Skeletal muscle tissue (tissue), 4 donors: ENCODE data around the gene PPP1R9A. TPM values are rescaled to one million over a fixed set of nuclear protein-coding genes. Genes with fewer than 3 reads are reported as not detected.

Experiments used
- H3K27ac ChIP-seq: one replicate; pipeline ENCODE4 v1.7.0; 2013; ENCODE audit warnings: mild to moderate bottlenecking, low read depth, low read length, inconsistent platforms
- H3K27me3 ChIP-seq, 3 donors: one replicate each; pipeline ENCODE4 v1.7.0; 2013; ENCODE audit warnings: low read length in 3 of 3; ENCODE audit not compliant: control insufficient read depth in 3 of 3, insufficient read depth in 3 of 3
- H3K36me3 ChIP-seq, 3 donors: one replicate each; pipeline ENCODE4 v1.7.0; 2013; ENCODE audit warnings: low read length in 3 of 3; ENCODE audit not compliant: control insufficient read depth in 3 of 3, insufficient read depth in 3 of 3
- H3K4me1 ChIP-seq, 3 donors: one replicate each; pipeline ENCODE4 v1.7.0; 2013; ENCODE audit warnings: low read length in 3 of 3, mild to moderate bottlenecking in 3 of 3; ENCODE audit not compliant: control insufficient read depth in 3 of 3, insufficient read depth in 3 of 3
- H3K4me3 ChIP-seq, 3 donors: one replicate each; pipeline ENCODE4 v1.7.0; 2013; ENCODE audit warnings: low read length in 3 of 3
- H3K9ac ChIP-seq, 3 donors: one replicate each; pipeline ENCODE4 v1.7.0; 2013; ENCODE audit warnings: low read length in 3 of 3, mild to moderate bottlenecking in 3 of 3, moderate library complexity in 2 of 3, low read depth in 1 of 3
- H3K9me3 ChIP-seq, 3 donors: one replicate each; pipeline ENCODE4 v1.7.0; 2013; ENCODE audit warnings: low read length in 3 of 3; ENCODE audit not compliant: control insufficient read depth in 3 of 3
- total RNA-seq: library from RNA; depleted of rRNA; stranded (reverse); fragments of >200 nt; gene quantifications from one replicate; pipeline ENCODE4 v1.2.3, GENCODE V29; 2014
- donor health status: Osteomylitis.

PPP1R9A gene
- total RNA-seq, 1 donor from 2014 or later: 42.3 TPM

DNA sequence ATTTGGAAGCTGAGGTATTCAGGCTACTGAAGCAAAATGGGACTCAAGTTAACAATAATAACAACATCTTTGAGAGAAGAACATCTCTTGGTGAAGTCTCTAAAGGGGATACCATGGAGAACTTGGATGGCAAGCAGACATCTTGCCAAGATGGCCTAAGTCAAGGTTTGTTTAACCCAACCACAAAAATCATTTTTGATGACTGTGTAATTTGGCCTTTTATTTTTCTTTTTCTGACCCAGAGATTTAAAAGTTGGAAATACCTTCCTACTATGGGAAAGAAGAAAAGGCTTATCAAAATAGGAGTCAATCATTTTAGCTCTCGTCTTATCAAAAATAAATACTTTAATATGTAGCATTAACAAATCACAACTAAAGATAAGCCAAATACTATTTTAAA lies 344.6 kb downstream of the PPP1R9A start:
- H3K36me3 ChIP-seq: no peaks in the 10 kb centered on the region
- no peak overlapping the region for H3K4me3 ChIP-seq
- no peak overlapping the region for H3K27ac ChIP-seq
- no peaks in the 10 kb centered on the region for H3K4me1 ChIP-seq
- H3K9ac ChIP-seq: no peak overlapping the region
- no peaks in the 10 kb centered on the region for H3K27me3 ChIP-seq
- no peaks in the 10 kb centered on the region for H3K9me3 ChIP-seq

- Histone ChIP-seq H3K4me3 (no peak overlapping the region), H3K4me1 (no peaks in the 10 kb centered on the region), H3K27me3 (no peaks in the 10 kb centered on the region), H3K36me3 (no peaks in the 10 kb centered on the region), H3K9me3 (no peaks in the 10 kb centered on the region), H3K9ac (no peak overlapping the region), H3K27ac (no peak overlapping the region)
Measured at GRCh38 chr7:95253986-95254385, 346.6 kb downstream of the PPP1R9A start.

- Histone ChIP-seq H3K36me3 (no peaks in the 10 kb centered on the region), H3K9ac (no peak overlapping the region), H3K4me3 (no peak overlapping the region), H3K27me3 (no peaks in the 10 kb centered on the region), H3K9me3 (no peaks in the 10 kb centered on the region), H3K27ac (no peak overlapping the region), H3K4me1 (no peaks in the 10 kb centered on the region)
Measured at GRCh38 chr7:95255691-95256090, 348.3 kb downstream of the PPP1R9A start.

DNA sequence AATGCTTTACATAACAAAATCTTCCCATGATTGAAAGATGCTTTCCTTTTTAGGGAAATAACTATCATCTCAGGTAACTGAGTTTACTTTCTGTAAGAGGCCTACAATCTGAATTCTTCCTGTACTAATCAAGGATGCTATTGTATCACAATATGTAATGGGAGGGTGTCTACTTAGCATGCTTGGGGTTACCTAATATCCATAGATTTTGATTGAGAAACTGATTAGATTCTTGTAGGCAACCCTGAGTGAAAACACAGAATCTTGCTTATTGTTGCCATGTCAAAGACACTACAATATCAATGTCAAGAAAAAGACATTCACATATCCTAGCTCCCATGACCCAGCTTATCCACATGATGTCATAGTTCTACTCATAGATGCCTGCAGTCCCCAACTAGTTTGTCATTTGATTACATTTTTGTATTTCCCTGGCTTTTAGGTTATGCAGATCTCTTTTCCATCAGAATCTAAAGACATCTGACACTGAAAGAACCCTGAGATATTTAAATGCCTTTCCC lies 354.6 kb downstream of the PPP1R9A start:
- Histone ChIP-seq H3K27ac (no peak overlapping the region), H3K9ac (no peak overlapping the region), H3K4me3 (no peak overlapping the region), H3K9me3 (no peaks in the 10 kb centered on the region), H3K36me3 (no peaks in the 10 kb centered on the region), H3K27me3 (no peaks in the 10 kb centered on the region), H3K4me1 (no peaks in the 10 kb centered on the region)

DNA sequence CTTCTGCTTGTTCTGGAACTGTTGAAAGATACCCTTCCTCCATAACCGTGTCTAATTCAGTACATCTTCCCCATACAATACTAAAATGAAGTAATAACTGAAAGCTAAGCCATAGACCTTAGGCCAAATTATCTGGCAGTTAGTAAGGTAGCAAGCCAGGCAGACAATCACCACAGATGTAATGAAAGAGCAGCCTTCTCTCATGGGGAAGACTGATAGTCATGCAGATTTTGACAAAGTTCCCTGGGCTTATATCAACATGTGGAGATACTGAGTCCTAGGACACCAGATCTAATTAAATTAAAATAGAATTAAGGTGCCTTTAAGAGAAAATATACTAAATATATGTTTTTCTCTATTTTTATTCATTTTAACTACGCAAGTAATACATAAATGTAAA lies 355.5 kb downstream of the PPP1R9A start:
- Histone ChIP-seq H3K36me3 (no peaks in the 10 kb centered on the region), H3K27ac (no peak overlapping the region), H3K4me1 (no peaks in the 10 kb centered on the region), H3K9me3 (no peaks in the 10 kb centered on the region), H3K27me3 (no peaks in the 10 kb centered on the region), H3K9ac (no peak overlapping the region), H3K4me3 (no peak overlapping the region)

DNA sequence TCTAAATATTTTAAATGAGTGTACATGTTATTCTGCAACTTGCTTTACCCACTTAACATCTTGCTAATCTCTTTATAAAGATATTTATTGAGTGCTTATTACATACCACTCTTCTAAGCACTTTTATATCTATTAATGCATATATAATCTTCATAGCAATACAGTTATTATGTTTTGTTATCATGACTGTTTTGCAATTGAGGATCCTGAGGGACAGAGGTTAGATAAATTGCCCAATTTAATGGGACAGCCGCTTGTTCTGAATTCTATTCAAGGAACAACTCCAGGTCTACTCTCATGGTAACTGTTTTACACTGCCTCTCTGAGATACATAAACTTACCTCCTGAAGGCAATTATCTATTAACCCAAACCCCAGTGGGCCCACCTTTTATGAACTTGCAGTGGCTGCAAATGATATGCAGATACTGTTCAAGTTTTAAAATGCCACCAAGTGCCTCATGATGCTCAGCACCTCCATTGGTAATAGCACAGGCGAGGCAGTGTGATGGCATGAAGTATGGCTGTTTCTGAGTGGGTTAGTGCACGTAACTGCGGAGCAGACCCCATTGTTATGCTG lies 356.5 kb downstream of the PPP1R9A start:
- H3K27me3 ChIP-seq: no peaks in the 10 kb centered on the region
- no peak overlapping the region for H3K27ac ChIP-seq
- no peaks in the 10 kb centered on the region for H3K9me3 ChIP-seq
- no peaks in the 10 kb centered on the region for H3K4me1 ChIP-seq
- H3K4me3 ChIP-seq: no peak overlapping the region
- H3K36me3 ChIP-seq: no peaks in the 10 kb centered on the region
- no peak overlapping the region for H3K9ac ChIP-seq

- Histone ChIP-seq H3K9me3 (no peaks in the 10 kb centered on the region), H3K27me3 (no peaks in the 10 kb centered on the region), H3K27ac (no peak overlapping the region), H3K9ac (no peak overlapping the region), H3K36me3 (no peaks in the 10 kb centered on the region), H3K4me3 (no peak overlapping the region), H3K4me1 (no peaks in the 10 kb centered on the region)
Measured at GRCh38 chr7:95264363-95264891, 357.0 kb downstream of the PPP1R9A start.

GRCh38 chr7:95265634-95266033 lies 358.2 kb downstream of the PPP1R9A start:
- H3K36me3 ChIP-seq: no peaks in the 10 kb centered on the region
- H3K9ac ChIP-seq: no peak overlapping the region
- no peaks in the 10 kb centered on the region for H3K27me3 ChIP-seq
- no peaks in the 10 kb centered on the region for H3K4me1 ChIP-seq
- H3K27ac ChIP-seq: no peak overlapping the region
- no peak overlapping the region for H3K4me3 ChIP-seq
- H3K9me3 ChIP-seq: no peaks in the 10 kb centered on the region

DNA sequence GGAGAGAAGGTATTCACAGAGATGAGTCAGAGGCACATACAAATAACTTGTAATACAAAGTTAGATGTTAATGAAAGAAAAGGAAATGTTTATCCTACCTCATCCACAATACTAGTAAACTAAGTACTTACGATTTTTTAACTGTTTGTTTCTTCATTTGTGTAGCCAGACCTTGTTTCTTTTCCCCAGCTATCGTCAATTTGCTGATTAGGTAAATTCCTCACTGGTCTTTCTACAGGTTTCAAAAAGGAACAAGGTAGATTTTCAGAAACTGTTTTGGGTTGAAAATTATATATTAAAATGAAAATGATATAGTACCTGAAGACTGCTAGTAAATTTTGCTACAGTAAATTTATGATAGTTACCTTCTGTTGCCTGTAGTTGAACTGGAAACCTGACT lies 360.4 kb downstream of the PPP1R9A start:
- Histone ChIP-seq H3K27ac (no peak overlapping the region), H3K36me3 (no peaks in the 10 kb centered on the region), H3K9ac (no peak overlapping the region), H3K9me3 (no peaks in the 10 kb centered on the region), H3K4me1 (no peaks in the 10 kb centered on the region), H3K4me3 (no peak overlapping the region), H3K27me3 (no peaks in the 10 kb centered on the region)

DNA sequence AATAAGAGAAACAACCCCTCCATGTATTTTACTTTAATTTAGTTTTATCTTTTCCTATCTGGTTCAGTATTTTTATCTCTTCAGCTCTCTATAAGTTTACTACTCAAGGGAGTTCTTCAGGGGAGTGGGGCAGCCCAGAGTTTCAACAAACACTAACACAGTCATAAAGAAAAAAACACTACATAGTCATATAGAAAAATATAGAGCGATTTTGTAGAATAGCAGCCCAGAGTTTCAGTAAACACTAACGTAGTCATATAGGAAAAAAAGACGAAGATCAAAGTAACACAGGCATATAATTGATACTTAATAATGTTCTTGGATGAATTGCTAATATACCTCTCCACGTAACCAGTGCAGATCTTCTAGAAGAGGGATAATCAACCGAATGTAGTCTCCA lies 362.2 kb downstream of the PPP1R9A start:
- H3K36me3 ChIP-seq: peaks cover 0 to 3% (median 3%) of the 10 kb centered on the region in 3 donors
- H3K27me3 ChIP-seq: no peaks in the 10 kb centered on the region
- H3K4me3 ChIP-seq: no peak overlapping the region
- no peak overlapping the region for H3K27ac ChIP-seq
- H3K4me1 ChIP-seq: no peaks in the 10 kb centered on the region
- no peaks in the 10 kb centered on the region for H3K9me3 ChIP-seq
- no peak overlapping the region for H3K9ac ChIP-seq
